OCI-LY7 (cell line): ENCODE results near the gene CRHR2. TPM values are rescaled to one million over a fixed set of nuclear protein-coding genes. Genes with fewer than 3 reads are reported as not detected.

Experiments used
- BruUV-seq: library from RNA; stranded (reverse); fragments of 400-500 nt; replicated peaks from 2 replicates; lab custom pipeline; 2021; lab: Mats Ljungman, UMichigan
- CTCF ChIA-PET: fragments of 300-600 bp; sonication (Branson Sonifier 250); formaldehyde crosslinking; loops from one replicate; lab custom pipeline; 2022; ENCODE audit warnings: antibody characterized with exemption; ENCODE audit not compliant: unreplicated experiment; lab: Charles Lee
- POLR2A ChIA-PET: fragments of 300-600 bp; sonication (Branson Sonifier 250); formaldehyde crosslinking; loops from one replicate; lab custom pipeline; 2022; ENCODE audit warnings: antibody characterized with exemption; lab: Charles Lee
- DNase-seq: peaks from one replicate; pipeline ENCODE4 v3.0.0-alpha.2; 2015; ENCODE audit warnings: low spot score
- H2AFZ ChIP-seq: fragments of 200-600 bp; sonication (generic), shearing (Covaris generic); 2 replicates; pipeline ENCODE4 v1.6.1; 2014; ENCODE audit warnings: mild to moderate bottlenecking, antibody characterized with exemption, low read length, moderate library complexity
- H3K27ac ChIP-seq: fragments of 200-600 bp; sonication (generic); 2 replicates; pipeline ENCODE4 v1.5.1; 2014; ENCODE audit warnings: mixed run types, low read depth, mild to moderate bottlenecking, moderate library complexity, low read length, inconsistent platforms; ENCODE audit not compliant: poor library complexity, severe bottlenecking
- H3K36me3 ChIP-seq: fragments of 200-600 bp; sonication (generic); 2 replicates; pipeline ENCODE4 v1.6.1; 2014; ENCODE audit warnings: mild to moderate bottlenecking, antibody characterized with exemption, low read length, moderate library complexity, mixed read lengths; ENCODE audit not compliant: insufficient read depth
- H3K4me1 ChIP-seq: fragments of 200-600 bp; sonication (generic); 2 replicates; pipeline ENCODE4 v1.5.1; 2014; ENCODE audit warnings: mild to moderate bottlenecking, low read length; ENCODE audit not compliant: insufficient read depth, poor library complexity, severe bottlenecking
- H3K4me2 ChIP-seq: fragments of 200-600 bp; sonication (generic); 2 replicates; pipeline ENCODE4 v1.6.1; 2014; ENCODE audit warnings: mild to moderate bottlenecking, low read length
- H3K4me3 ChIP-seq: fragments of 200-600 bp; sonication (generic); 2 replicates; pipeline ENCODE4 v1.5.1; 2014; ENCODE audit warnings: mild to moderate bottlenecking, low read depth, low read length; ENCODE audit not compliant: poor library complexity, severe bottlenecking
- H3K79me2 ChIP-seq: fragments of 200-600 bp; sonication (generic); 2 replicates; pipeline ENCODE4 v1.6.1; 2016; ENCODE audit warnings: low read depth, mild to moderate bottlenecking, low read length, moderate library complexity, mixed read lengths; ENCODE audit not compliant: insufficient read depth
- H3K9me2 ChIP-seq: fragments of 200-600 bp; sonication (generic); 2 replicates; pipeline ENCODE4 v1.6.1; 2016; ENCODE audit warnings: mild to moderate bottlenecking, low read length, mixed read lengths; ENCODE audit not compliant: insufficient read depth
- H3K9me3 ChIP-seq: fragments of 200-600 bp; sonication (generic); 2 replicates; pipeline ENCODE4 v1.6.1; 2014; ENCODE audit warnings: mild to moderate bottlenecking, mixed run types, low read length, mixed read lengths
- H4K20me1 ChIP-seq: fragments of 200-600 bp; sonication (generic); 2 replicates; pipeline ENCODE4 v1.6.1; 2014; ENCODE audit warnings: mild to moderate bottlenecking, antibody characterized with exemption, low read length, moderate library complexity, mixed read lengths; ENCODE audit not compliant: insufficient read depth
- EZH2phosphoT487 ChIP-seq: fragments of 200-600 bp; sonication (generic); IDR thresholded peaks from 2 replicates; pipeline ENCODE4 v1.6.1; 2018; ENCODE audit warnings: low read depth, borderline replicate concordance, mild to moderate bottlenecking, mixed run types, antibody characterized with exemption, low read length, moderate library complexity, mixed read lengths
- intact Hi-C: fragments of 100-400 bp; cut with micrococcal nuclease; formaldehyde crosslinking; loops from one replicate; pipeline ENCODE4 v1.10.0; 2022; ENCODE audit not compliant: unreplicated experiment
- total RNA-seq, 2 experiments: library from RNA; depleted of rRNA in 1 of 2; stranded (reverse); fragments of >200 nt in 1 of 2; shearing (Covaris generic) in 1 of 2; gene quantifications; 2 replicates each; pipeline ENCODE4 v1.2.3, GENCODE V29; 2014 to 2022
- TF ChIP-seq, protein P1 (sequence below): fragments of 200-600 bp; sonication (generic); conservative IDR thresholded peaks from 2 replicates; pipeline ENCODE4 v1.5.1; 2014; ENCODE audit warnings: mild to moderate bottlenecking, antibody characterized with exemption, low read length, moderate library complexity, mixed read lengths

CRHR2 gene
- total RNA-seq, 2 experiments from 2014 or later: not detected

DNA sequence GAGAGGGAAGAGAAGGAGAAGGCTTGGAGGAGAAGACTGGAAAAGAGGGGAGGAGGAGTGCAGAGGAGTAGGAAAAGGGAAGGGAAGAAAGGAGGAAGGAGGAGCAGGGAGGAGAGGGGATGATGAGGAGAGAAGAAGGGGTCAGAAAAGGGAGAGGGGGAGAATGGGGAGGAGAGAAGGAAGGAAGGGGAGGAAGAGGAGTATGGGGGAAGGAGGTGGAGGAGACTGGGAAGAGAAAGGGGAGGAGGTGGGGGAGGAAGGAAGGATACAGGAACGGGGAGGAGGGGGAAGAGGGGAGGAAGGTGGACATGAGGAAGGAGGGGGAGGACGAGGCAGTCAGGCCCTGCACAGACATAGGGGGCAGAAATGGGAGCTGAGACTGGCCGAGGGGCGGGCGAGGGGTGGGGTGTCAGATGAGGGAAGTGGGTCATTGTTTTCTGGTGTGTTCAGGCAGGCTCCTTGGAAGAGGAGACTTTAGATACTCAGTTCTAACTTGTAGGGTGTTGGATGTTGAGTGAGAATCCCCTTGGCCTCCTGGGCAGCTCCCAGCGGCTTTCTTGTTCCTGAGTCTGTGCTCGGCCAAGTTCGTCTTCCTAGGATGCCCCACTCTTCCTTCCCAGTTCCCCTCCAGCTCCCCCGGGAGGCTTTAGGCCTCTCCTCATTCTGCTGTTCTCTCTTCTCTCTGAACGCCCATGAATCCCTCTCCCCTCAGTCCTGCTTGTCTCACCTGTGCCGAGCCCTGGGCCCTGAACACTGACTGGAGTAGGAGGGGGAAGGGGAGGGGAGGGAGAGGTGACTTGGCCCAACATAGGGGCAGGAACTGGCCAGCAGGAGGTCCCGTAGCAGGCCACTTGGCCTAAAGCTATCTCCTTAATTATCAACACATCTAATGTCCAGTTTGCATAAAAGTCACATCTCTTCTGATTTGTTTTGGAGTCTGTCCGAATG lies 12.8 kb upstream of the CRHR2 start:
- no peaks in the 10 kb centered on the region for H4K20me1 ChIP-seq
- no peaks in the 10 kb centered on the region for H3K9me2 ChIP-seq
- H2AFZ ChIP-seq: no peak overlapping the region
- H3K27ac ChIP-seq: no peak overlapping the region
- CTCF ChIA-PET: no interaction called here
- POLR2A ChIA-PET: interaction anchor here (0.5 to 0.6 kb wide), 2 partner anchors 438 to 806 kb away, joined by 3 read pairs; no protein-coding TSS in a partner anchor
- no peaks in the 10 kb centered on the region for H3K9me3 ChIP-seq
- H3K4me2 ChIP-seq: no peak overlapping the region
- H3K36me3 ChIP-seq: no peaks in the 10 kb centered on the region
- no peak overlapping the region for H3K4me3 ChIP-seq
- no TSS peak for BruUV-seq
- no peaks in the 10 kb centered on the region for H3K4me1 ChIP-seq
- TF ChIP-seq, protein P1, sequence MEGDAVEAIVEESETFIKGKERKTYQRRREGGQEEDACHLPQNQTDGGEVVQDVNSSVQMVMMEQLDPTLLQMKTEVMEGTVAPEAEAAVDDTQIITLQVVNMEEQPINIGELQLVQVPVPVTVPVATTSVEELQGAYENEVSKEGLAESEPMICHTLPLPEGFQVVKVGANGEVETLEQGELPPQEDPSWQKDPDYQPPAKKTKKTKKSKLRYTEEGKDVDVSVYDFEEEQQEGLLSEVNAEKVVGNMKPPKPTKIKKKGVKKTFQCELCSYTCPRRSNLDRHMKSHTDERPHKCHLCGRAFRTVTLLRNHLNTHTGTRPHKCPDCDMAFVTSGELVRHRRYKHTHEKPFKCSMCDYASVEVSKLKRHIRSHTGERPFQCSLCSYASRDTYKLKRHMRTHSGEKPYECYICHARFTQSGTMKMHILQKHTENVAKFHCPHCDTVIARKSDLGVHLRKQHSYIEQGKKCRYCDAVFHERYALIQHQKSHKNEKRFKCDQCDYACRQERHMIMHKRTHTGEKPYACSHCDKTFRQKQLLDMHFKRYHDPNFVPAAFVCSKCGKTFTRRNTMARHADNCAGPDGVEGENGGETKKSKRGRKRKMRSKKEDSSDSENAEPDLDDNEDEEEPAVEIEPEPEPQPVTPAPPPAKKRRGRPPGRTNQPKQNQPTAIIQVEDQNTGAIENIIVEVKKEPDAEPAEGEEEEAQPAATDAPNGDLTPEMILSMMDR: no peak
- TF ChIP-seq EZH2phosphoT487: no peak
- intact Hi-C loops: no loop called here
- DNase-seq: no peak
- H3K79me2 ChIP-seq: no peaks in the 10 kb centered on the region

DNA sequence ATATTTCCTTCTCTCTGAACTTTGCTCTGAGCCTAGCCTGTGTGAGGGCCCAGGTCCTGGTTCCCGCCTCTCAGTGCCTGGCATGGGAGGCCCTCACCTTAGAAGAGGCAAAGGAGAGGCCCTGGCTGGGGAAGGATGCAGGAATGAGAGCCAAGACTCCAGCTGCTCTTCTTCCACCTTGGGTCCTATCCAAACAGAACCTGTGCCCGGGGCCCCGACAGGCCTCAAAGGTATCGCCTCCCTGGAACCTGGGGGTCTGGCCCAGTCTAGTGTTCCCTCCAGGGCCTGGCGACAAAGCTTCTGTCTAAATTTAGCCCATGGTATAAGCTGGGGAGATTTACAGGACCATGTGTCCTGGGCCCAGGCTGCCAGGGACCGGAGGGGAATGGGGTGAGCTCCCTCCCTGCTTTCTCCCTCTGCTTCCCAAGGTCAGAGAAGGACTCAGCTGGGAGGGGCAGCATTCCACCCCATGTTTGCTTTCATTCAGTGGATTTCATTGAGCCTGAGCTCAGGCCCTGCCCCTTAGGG lies 12.0 kb upstream of the CRHR2 start:
- Histone ChIP-seq H3K36me3 (no peaks in the 10 kb centered on the region), H3K4me2 (no peak overlapping the region)
- no TSS peak for BruUV-seq

More for the DNA sequence above, 12.0 kb upstream of the CRHR2 start:
- Histone ChIP-seq H2AFZ (no peak overlapping the region), H3K9me2 (no peaks in the 10 kb centered on the region), H3K4me3 (no peak overlapping the region), H3K4me1 (no peaks in the 10 kb centered on the region), H4K20me1 (no peaks in the 10 kb centered on the region), H3K79me2 (no peaks in the 10 kb centered on the region), H3K9me3 (no peaks in the 10 kb centered on the region), H3K27ac (no peak overlapping the region)
- intact Hi-C loops: no loop called here
- CTCF ChIA-PET: no interaction called here
- no peak for DNase-seq
- POLR2A ChIA-PET: interaction anchor here (0.6 kb wide), 2 partner anchors 492 to 806 kb away, joined by 3 read pairs; no protein-coding TSS in a partner anchor
- no peak for TF ChIP-seq EZH2phosphoT487
- TF ChIP-seq, protein P1: no peak
